SK-N-MC (cell line): ENCODE data around the gene DDX25.

ENCODE experiments used
- EZH2 ChIP-seq: fragments of 200-600 bp; sonication (generic); IDR thresholded peaks from one replicate; pipeline ENCODE4 v1.6.1; 2017; ENCODE audit warnings: antibody characterized with exemption
- POLR2AphosphoS5 ChIP-seq: IDR thresholded peaks from 2 replicates; pipeline ENCODE4 v1.6.1; 2012; ENCODE audit warnings: mild to moderate bottlenecking, low read depth, low read length, borderline replicate concordance

- TF ChIP-seq POLR2AphosphoS5 (no peak), EZH2 (no peak)
These were observed 38.6 kb downstream of the DDX25 start for GRCh38 chr11:125942771-125943428.
